Rectal smooth muscle tissue (tissue), 1 donor: ENCODE data around the gene TRMT44.
"Not testable (repeated sequence)": the region's sequence is repeated elsewhere in the genome, so short reads cannot be mapped to it uniquely, and the experiment has no call there.

Experiments
- H3K27ac ChIP-seq: one replicate; pipeline ENCODE4 v1.7.0; 2013; ENCODE audit warnings: low read depth, low read length, inconsistent platforms
- H3K27me3 ChIP-seq: one replicate; pipeline ENCODE4 v1.7.0; 2013; ENCODE audit warnings: low read length; ENCODE audit not compliant: control insufficient read depth, insufficient read depth
- H3K36me3 ChIP-seq: one replicate; pipeline ENCODE4 v1.7.0; 2013; ENCODE audit warnings: low read length; ENCODE audit not compliant: control insufficient read depth, insufficient read depth
- H3K4me1 ChIP-seq: one replicate; pipeline ENCODE4 v1.7.0; 2013; ENCODE audit warnings: low read length; ENCODE audit not compliant: control insufficient read depth, insufficient read depth
- H3K4me3 ChIP-seq: one replicate; pipeline ENCODE4 v1.7.0; 2013; ENCODE audit warnings: low read length
- H3K9ac ChIP-seq: one replicate; pipeline ENCODE4 v1.7.0; 2013; ENCODE audit warnings: low read length

The TRMT44 gene

GRCh38 chr4:8477676-8478075, 37.1 kb downstream of the TRMT44 start:
- no peak overlapping the region for H3K27ac ChIP-seq
- H3K4me1 ChIP-seq, result peaks cover 14% of the 10 kb centered on the region
- no peak overlapping the region for H3K9ac ChIP-seq
- no peaks in the 10 kb centered on the region for H3K36me3 ChIP-seq
- H3K4me3 ChIP-seq, result no peak overlapping the region
- no peaks in the 10 kb centered on the region for H3K27me3 ChIP-seq

GRCh38 chr4:8478371-8478770, 37.8 kb downstream of the TRMT44 start:
- Histone ChIP-seq H3K27me3 (no peaks in the 10 kb centered on the region), H3K4me1 (peaks cover 8% of the 10 kb centered on the region), H3K9ac (no peak overlapping the region), H3K36me3 (no peaks in the 10 kb centered on the region), H3K4me3 (no peak overlapping the region), H3K27ac (no peak overlapping the region)

GRCh38 chr4:8478801-8479744, 38.5 kb downstream of the TRMT44 start:
- H3K4me3 ChIP-seq, result no peak overlapping the region
- H3K9ac ChIP-seq, result no peak overlapping the region
- no peak overlapping the region for H3K27ac ChIP-seq
- H3K4me1 ChIP-seq, result peaks cover 1% of the 10 kb centered on the region
- no peaks in the 10 kb centered on the region for H3K27me3 ChIP-seq
- no peaks in the 10 kb centered on the region for H3K36me3 ChIP-seq

- Histone ChIP-seq H3K36me3 (no peaks in the 10 kb centered on the region), H3K27ac (no peak overlapping the region), H3K4me1 (no peaks in the 10 kb centered on the region), H3K27me3 (no peaks in the 10 kb centered on the region), H3K9ac (no peak overlapping the region), H3K4me3 (no peak overlapping the region)
Measured at GRCh38 chr4:8480221-8480620, 39.6 kb downstream of the TRMT44 start.

- not testable (repeated sequence) for H3K9ac ChIP-seq, H3K4me1 ChIP-seq, H3K27ac ChIP-seq, H3K4me3 ChIP-seq, H3K27me3 ChIP-seq, H3K36me3 ChIP-seq
Measured at GRCh38 chr4:8486643-8487042, 46.1 kb downstream of the TRMT44 start.

GRCh38 chr4:8488791-8489369, 48.3 kb downstream of the TRMT44 start:
- no peak overlapping the region for H3K9ac ChIP-seq
- H3K27me3 ChIP-seq, result no peaks in the 10 kb centered on the region
- no peaks in the 10 kb centered on the region for H3K36me3 ChIP-seq
- no peak overlapping the region for H3K4me3 ChIP-seq
- H3K4me1 ChIP-seq, result no peaks in the 10 kb centered on the region
- no peak overlapping the region for H3K27ac ChIP-seq

- H3K36me3 ChIP-seq, H3K4me1 ChIP-seq, H3K27me3 ChIP-seq, H3K9ac ChIP-seq, H3K27ac ChIP-seq, H3K4me3 ChIP-seq: not testable (repeated sequence)
Measured at GRCh38 chr4:8491478-8491877, 50.9 kb downstream of the TRMT44 start.

GRCh38 chr4:8492174-8492573, 51.6 kb downstream of the TRMT44 start:
- no peaks in the 10 kb centered on the region for H3K27me3 ChIP-seq

GRCh38 chr4:8493484-8493883, 52.9 kb downstream of the TRMT44 start:
- no peaks in the 10 kb centered on the region for H3K36me3 ChIP-seq
- H3K27ac ChIP-seq, result no peak overlapping the region
- no peak overlapping the region for H3K4me3 ChIP-seq
- H3K27me3 ChIP-seq, result no peaks in the 10 kb centered on the region
- H3K9ac ChIP-seq, result no peak overlapping the region
- H3K4me1 ChIP-seq, result no peaks in the 10 kb centered on the region

More at GRCh38 chr4:8492174-8492573, 51.6 kb downstream of the TRMT44 start:
- H3K9ac ChIP-seq, result no peak overlapping the region
- no peak overlapping the region for H3K4me3 ChIP-seq
- H3K4me1 ChIP-seq, result no peaks in the 10 kb centered on the region
- no peaks in the 10 kb centered on the region for H3K36me3 ChIP-seq
- no peak overlapping the region for H3K27ac ChIP-seq

GRCh38 chr4:8494218-8494617, 53.6 kb downstream of the TRMT44 start:
- H3K4me1 ChIP-seq, result no peaks in the 10 kb centered on the region
- H3K9ac ChIP-seq, result no peak overlapping the region
- no peaks in the 10 kb centered on the region for H3K36me3 ChIP-seq
- no peak overlapping the region for H3K4me3 ChIP-seq
- H3K27ac ChIP-seq, result no peak overlapping the region
- H3K27me3 ChIP-seq, result no peaks in the 10 kb centered on the region

- Histone ChIP-seq H3K36me3 (no peaks in the 10 kb centered on the region), H3K9ac (no peak overlapping the region), H3K4me1 (no peaks in the 10 kb centered on the region), H3K4me3 (no peak overlapping the region), H3K27me3 (no peaks in the 10 kb centered on the region), H3K27ac (no peak overlapping the region)
Measured at GRCh38 chr4:8494983-8495548, 54.5 kb downstream of the TRMT44 start.

GRCh38 chr4:8495803-8496202, 55.2 kb downstream of the TRMT44 start:
- no peak overlapping the region for H3K9ac ChIP-seq

More at GRCh38 chr4:8495803-8496202, 55.2 kb downstream of the TRMT44 start:
- Histone ChIP-seq H3K27me3 (no peaks in the 10 kb centered on the region), H3K4me3 (no peak overlapping the region), H3K27ac (no peak overlapping the region), H3K36me3 (no peaks in the 10 kb centered on the region), H3K4me1 (no peaks in the 10 kb centered on the region)
